ENCODE results near the gene RASGEF1C. TPM values are rescaled to one million over a fixed set of nuclear protein-coding genes. Genes with fewer than 3 reads are reported as not detected.

Gene RASGEF1C
- polyA plus RNA-seq, 3 donors = not detected

DNA sequence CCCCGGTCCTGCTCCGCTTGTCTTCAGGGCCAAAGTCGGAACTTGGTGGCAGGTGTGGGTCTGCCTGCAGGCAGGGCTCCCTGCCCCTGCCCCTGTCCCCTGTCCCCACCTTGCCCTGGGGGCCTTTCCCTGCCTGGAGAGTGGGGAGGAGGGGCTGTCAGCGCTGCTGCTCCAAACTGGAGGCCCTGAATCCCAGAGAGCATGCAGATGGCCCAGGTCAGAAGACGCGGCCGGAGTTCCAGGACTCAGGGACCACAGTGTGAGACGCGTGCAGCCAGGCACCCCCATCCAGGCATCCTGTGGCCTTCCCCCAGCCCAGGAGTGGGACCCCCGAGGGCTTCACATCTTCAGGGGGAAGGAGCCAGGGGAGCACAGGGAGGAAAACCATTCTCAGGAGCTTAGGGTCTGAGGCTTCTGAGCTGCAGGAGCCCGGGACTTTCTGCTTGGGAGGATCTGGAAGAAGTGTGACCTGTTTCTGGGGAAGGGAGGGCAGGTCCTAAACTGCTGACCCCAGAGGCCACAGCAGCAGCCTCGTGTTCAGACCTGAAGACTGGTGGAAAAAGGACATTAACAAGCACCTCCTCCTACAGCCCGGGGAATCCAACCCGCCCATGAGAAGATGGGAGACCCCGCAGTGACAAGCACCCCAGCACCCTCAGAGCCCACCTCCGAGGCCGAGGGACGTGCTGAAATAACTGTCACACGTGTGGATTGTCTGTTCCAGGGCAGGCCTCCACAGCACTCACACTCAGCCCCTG lies 38.0 kb downstream of the RASGEF1C start:
- H3K36me3 Mint-ChIP-seq = no peaks in the 10 kb centered on the region
- peaks cover 19% of the 10 kb centered on the region for H3K4me1 Mint-ChIP-seq
- no peak overlapping the region for H3K9ac ChIP-seq (ENCODE audit: insufficient read depth, low read length, poor library complexity, severe bottlenecking)
- H3K27ac ChIP-seq (ENCODE audit: low read depth in 1 of 2, low read length in 2 of 2) = no peak overlapping the region
- H2AFZ ChIP-seq (ENCODE audit: insufficient read depth, low read depth, low read length, poor library complexity, severe bottlenecking) = no peak overlapping the region
- H3K4me1 ChIP-seq (ENCODE audit: control insufficient read depth in 1 of 2, insufficient read depth in 2 of 2, low read length in 2 of 2) = peaks cover 9 to 16% of the 10 kb centered on the region in 2 donors
- H3K36me3 ChIP-seq (replicated peaks in 1 of 2; ENCODE audit: control insufficient read depth in 1 of 2, insufficient read depth in 2 of 2, low read length in 2 of 2) = no peaks in the 10 kb centered on the region
- whole genome bisulfite sequencing (ENCODE audit: insufficient coverage) = 93% methylated on average over 17 of the region's 19 CpGs
- no peaks in the 10 kb centered on the region for H3K79me2 ChIP-seq (ENCODE audit: insufficient read depth, low read length)
- no peaks in the 10 kb centered on the region for H3K9me3 ChIP-seq (replicated peaks in 1 of 2; ENCODE audit: control insufficient read depth in 1 of 2, insufficient read depth in 1 of 2, low read length in 2 of 2)
- H3K4me3 Mint-ChIP-seq = no peak overlapping the region
- TF ChIP-seq CTCF (IDR thresholded peaks at IDR 0.05) = no peak
- H4K20me1 ChIP-seq (ENCODE audit: insufficient read depth, low read length) = no peaks in the 10 kb centered on the region
- no peak overlapping the region for H3K27ac Mint-ChIP-seq
- H3K27me3 ChIP-seq (ENCODE audit: control insufficient read depth in 2 of 2, insufficient read depth in 2 of 2, low read length in 2 of 2) = no peaks in the 10 kb centered on the region
- no peak overlapping the region for H3K4me2 ChIP-seq (replicated peaks; ENCODE audit: extremely low read depth, low read length, poor library complexity, severe bottlenecking)
- no peak for DNase-seq
- H3K27me3 Mint-ChIP-seq (ENCODE audit: low read depth in 3 of 3) = peaks cover 1 to 9% (median 2%) of the 10 kb centered on the region in 3 donors
- intact Hi-C loops (cut with micrococcal nuclease) = no loop called here
- no peak overlapping the region for H3K4me3 ChIP-seq (replicated peaks in 1 of 3; ENCODE audit: low read depth in 2 of 3, low read length in 3 of 3)
- H3K9me3 Mint-ChIP-seq = no peaks in the 10 kb centered on the region

- Histone ChIP-seq H3K27me3 (ENCODE audit: control insufficient read depth in 2 of 2, insufficient read depth in 2 of 2, low read length in 2 of 2) (no peaks in the 10 kb centered on the region), H3K9ac (ENCODE audit: insufficient read depth, low read length, poor library complexity, severe bottlenecking) (no peak overlapping the region), H3K27ac (ENCODE audit: low read depth in 1 of 2, low read length in 2 of 2) (no peak overlapping the region), H2AFZ (ENCODE audit: insufficient read depth, low read depth, low read length, poor library complexity, severe bottlenecking) (no peak overlapping the region), H3K4me3 (replicated peaks in 1 of 3; ENCODE audit: low read depth in 2 of 3, low read length in 3 of 3) (no peak overlapping the region), H3K36me3 (replicated peaks in 1 of 2; ENCODE audit: control insufficient read depth in 1 of 2, insufficient read depth in 2 of 2, low read length in 2 of 2) (no peaks in the 10 kb centered on the region), H3K4me2 (replicated peaks; ENCODE audit: extremely low read depth, low read length, poor library complexity, severe bottlenecking) (no peak overlapping the region), H3K9me3 (replicated peaks in 1 of 2; ENCODE audit: control insufficient read depth in 1 of 2, insufficient read depth in 1 of 2, low read length in 2 of 2) (no peaks in the 10 kb centered on the region), H4K20me1 (ENCODE audit: insufficient read depth, low read length) (no peaks in the 10 kb centered on the region), H3K79me2 (ENCODE audit: insufficient read depth, low read length) (no peaks in the 10 kb centered on the region), H3K4me1 (ENCODE audit: control insufficient read depth in 1 of 2, insufficient read depth in 2 of 2, low read length in 2 of 2) (peaks cover 16 to 23% of the 10 kb centered on the region in 2 donors)
- Mint-ChIP-seq H3K9me3 (no peaks in the 10 kb centered on the region), H3K4me1 (peaks cover 23% of the 10 kb centered on the region), H3K27ac (no peak overlapping the region), H3K36me3 (no peaks in the 10 kb centered on the region), H3K27me3 (ENCODE audit: low read depth in 3 of 3) (peaks cover 1 to 9% (median 2%) of the 10 kb centered on the region in 3 donors), H3K4me3 (no peak overlapping the region)
- intact Hi-C loops (cut with micrococcal nuclease) = no loop called here
- DNase-seq = no peak
- no peak for TF ChIP-seq CTCF (IDR thresholded peaks at IDR 0.05)
- WGBS (ENCODE audit: insufficient coverage) = 84% methylated on average over 30 of the region's 32 CpGs
Observed at GRCh38 chr5:180170106-180170809, 38.8 kb downstream of the RASGEF1C start.
